Measurements from ENCODE around the gene ZNF285.
"Not testable (repeated sequence)": the region's sequence is repeated elsewhere in the genome, so short reads cannot be mapped to it uniquely, and the experiment has no call there.

ZNF285 gene

GRCh38 chr19:44401139-44402115 is at the start of gene ZNF285:
Gene ZNF285 (minus strand): TSS chr19:44401608. CDS start chr19:44397213, 4,395 bp downstream.
- DNase-seq (ENCODE audit: low read depth), result peak; percentile 98

GRCh38 chr19:44447916-44448674 is 46.7 kb upstream of the ZNF285 start, which contains the start of gene ZNF229:
Gene ZNF229 (minus strand): TSS chr19:44448472. CDS start chr19:44442847, 5,625 bp downstream.
- peak; percentile 93 for DNase-seq (ENCODE audit: low read depth)

GRCh38 chr19:44438441-44438840 is 37.0 kb upstream of the ZNF285 start:
- DNase-seq (ENCODE audit: low read depth), result no peak

GRCh38 chr19:44435441-44435840 is 34.0 kb upstream of the ZNF285 start:
- DNase-seq (ENCODE audit: low read depth), result no peak

GRCh38 chr19:44430956-44431355 is 29.5 kb upstream of the ZNF285 start:
- no peak for DNase-seq (ENCODE audit: low read depth)

GRCh38 chr19:44415553-44415952 is 14.1 kb upstream of the ZNF285 start:
- not testable (repeated sequence) for DNase-seq (ENCODE audit: low read depth)

- DNase-seq (ENCODE audit: low read depth), result not testable (repeated sequence)
Observed at GRCh38 chr19:44389268-44389667, 12.1 kb downstream of the ZNF285 start.

GRCh38 chr19:44374789-44375188 is 26.6 kb downstream of the ZNF285 start:
- DNase-seq (ENCODE audit: low read depth), result no peak

- no peak for DNase-seq (ENCODE audit: low read depth)
Observed at GRCh38 chr19:44371815-44372480, 29.5 kb downstream of the ZNF285 start.

- no peak for DNase-seq (ENCODE audit: low read depth)
Observed at GRCh38 chr19:44367024-44367423, 34.4 kb downstream of the ZNF285 start.

GRCh38 chr19:44356383-44357111 is 44.9 kb downstream of the ZNF285 start, which contains the start of gene ZNF112:
Gene ZNF112 (minus strand): TSS chr19:44356680. CDS start chr19:44340539, 16,141 bp downstream.
- peak; percentile 91 for DNase-seq (ENCODE audit: low read depth)

- no peak for DNase-seq (ENCODE audit: low read depth)
Observed at GRCh38 chr19:44346556-44346955, 54.9 kb downstream of the ZNF285 start.

GRCh38 chr19:44345959-44346358 is 55.4 kb downstream of the ZNF285 start:
- no peak for DNase-seq (ENCODE audit: low read depth)

GRCh38 chr19:44344255-44344654 is 57.2 kb downstream of the ZNF285 start:
- DNase-seq (ENCODE audit: low read depth), result no peak

GRCh38 chr19:44341794-44342193 is 59.6 kb downstream of the ZNF285 start:
- no peak for DNase-seq (ENCODE audit: low read depth)

- not testable (repeated sequence) for DNase-seq (ENCODE audit: low read depth)
Observed at GRCh38 chr19:44334639-44335038, 66.8 kb downstream of the ZNF285 start.
